Measurements from ENCODE around the gene IL17B.

Gene IL17B

GRCh38 chr5:149421372-149421685, 42.2 kb upstream of the IL17B start:
- H3K4me1 ChIP-seq (ENCODE audit: insufficient read depth, low read length), result peaks cover 33% of the 10 kb centered on the region
- WGBS, result 77% methylated on average over 7 of the region's 7 CpGs
- no peak overlapping the region for H3K9ac ChIP-seq (ENCODE audit: low read depth, low read length)

GRCh38 chr5:149420545-149421371, 41.7 kb upstream of the IL17B start:
- WGBS, result 89% methylated on average over 18 of the region's 18 CpGs
- no peaks in the 10 kb centered on the region for H3K9me3 ChIP-seq (ENCODE audit: insufficient read depth, low read depth, low read length)
- no peak overlapping the region for H3K4me3 ChIP-seq (ENCODE audit: low read length)
- H3K9ac ChIP-seq (ENCODE audit: low read depth, low read length), result no peak overlapping the region
- H3K27ac ChIP-seq (ENCODE audit: low read depth, low read length), result no peak overlapping the region
- H3K27me3 ChIP-seq (ENCODE audit: insufficient read depth, low read length), result no peaks in the 10 kb centered on the region
- H3K36me3 ChIP-seq (ENCODE audit: insufficient read depth, low read length), result no peaks in the 10 kb centered on the region
- peaks cover 33% of the 10 kb centered on the region for H3K4me1 ChIP-seq (ENCODE audit: insufficient read depth, low read length)

More at GRCh38 chr5:149421372-149421685, 42.2 kb upstream of the IL17B start:
- Histone ChIP-seq H3K27ac (ENCODE audit: low read depth, low read length) (no peak overlapping the region), H3K9me3 (ENCODE audit: insufficient read depth, low read depth, low read length) (no peaks in the 10 kb centered on the region), H3K36me3 (ENCODE audit: insufficient read depth, low read length) (no peaks in the 10 kb centered on the region), H3K27me3 (ENCODE audit: insufficient read depth, low read length) (no peaks in the 10 kb centered on the region), H3K4me3 (ENCODE audit: low read length) (no peak overlapping the region)

GRCh38 chr5:149419859-149420544, 40.9 kb upstream of the IL17B start:
- Histone ChIP-seq H3K4me1 (ENCODE audit: insufficient read depth, low read length) (peaks cover 33% of the 10 kb centered on the region), H3K27me3 (ENCODE audit: insufficient read depth, low read length) (no peaks in the 10 kb centered on the region), H3K9ac (ENCODE audit: low read depth, low read length) (no peak overlapping the region), H3K36me3 (ENCODE audit: insufficient read depth, low read length) (no peaks in the 10 kb centered on the region), H3K9me3 (ENCODE audit: insufficient read depth, low read depth, low read length) (no peaks in the 10 kb centered on the region), H3K4me3 (ENCODE audit: low read length) (no peak overlapping the region), H3K27ac (ENCODE audit: low read depth, low read length) (no peak overlapping the region)
- WGBS, result 87% methylated on average over 13 of the region's 13 CpGs

GRCh38 chr5:149419532-149419858, 40.4 kb upstream of the IL17B start:
- Histone ChIP-seq H3K4me3 (ENCODE audit: low read length) (no peak overlapping the region), H3K27ac (ENCODE audit: low read depth, low read length) (no peak overlapping the region), H3K36me3 (ENCODE audit: insufficient read depth, low read length) (no peaks in the 10 kb centered on the region), H3K4me1 (ENCODE audit: insufficient read depth, low read length) (peaks cover 29% of the 10 kb centered on the region), H3K9ac (ENCODE audit: low read depth, low read length) (no peak overlapping the region), H3K9me3 (ENCODE audit: insufficient read depth, low read depth, low read length) (no peaks in the 10 kb centered on the region), H3K27me3 (ENCODE audit: insufficient read depth, low read length) (no peaks in the 10 kb centered on the region)
- WGBS, result 93% methylated on average over 3 of the region's 3 CpGs

- H3K27ac ChIP-seq (ENCODE audit: low read depth, low read length), result no peak overlapping the region
- H3K27me3 ChIP-seq (ENCODE audit: insufficient read depth, low read length), result no peaks in the 10 kb centered on the region
- no peaks in the 10 kb centered on the region for H3K36me3 ChIP-seq (ENCODE audit: insufficient read depth, low read length)
- H3K9me3 ChIP-seq (ENCODE audit: insufficient read depth, low read depth, low read length), result no peaks in the 10 kb centered on the region
- no peak overlapping the region for H3K4me3 ChIP-seq (ENCODE audit: low read length)
- 91% methylated on average over 6 of the region's 6 CpGs for WGBS
- no peak overlapping the region for H3K9ac ChIP-seq (ENCODE audit: low read depth, low read length)
- peaks cover 25% of the 10 kb centered on the region for H3K4me1 ChIP-seq (ENCODE audit: insufficient read depth, low read length)
These were observed 39.9 kb upstream of the IL17B start for GRCh38 chr5:149418910-149419531.

GRCh38 chr5:149417711-149418368, 38.7 kb upstream of the IL17B start:
- no peaks in the 10 kb centered on the region for H3K27me3 ChIP-seq (ENCODE audit: insufficient read depth, low read length)
- H3K9me3 ChIP-seq (ENCODE audit: insufficient read depth, low read depth, low read length), result no peaks in the 10 kb centered on the region
- no peak overlapping the region for H3K4me3 ChIP-seq (ENCODE audit: low read length)
- WGBS, result 84% methylated on average over 9 of the region's 9 CpGs
- H3K4me1 ChIP-seq (ENCODE audit: insufficient read depth, low read length), result peaks cover 14% of the 10 kb centered on the region
- H3K27ac ChIP-seq (ENCODE audit: low read depth, low read length), result peak overlapping the region; percentile 11; the same call in 1 of the 2 replicates
- no peaks in the 10 kb centered on the region for H3K36me3 ChIP-seq (ENCODE audit: insufficient read depth, low read length)
- no peak overlapping the region for H3K9ac ChIP-seq (ENCODE audit: low read depth, low read length)

GRCh38 chr5:149416987-149417710, 38.1 kb upstream of the IL17B start:
- Histone ChIP-seq H3K4me1 (ENCODE audit: insufficient read depth, low read length) (peaks cover 10% of the 10 kb centered on the region), H3K27ac (ENCODE audit: low read depth, low read length) (peak overlapping the region; percentile 55), H3K9ac (ENCODE audit: low read depth, low read length) (no peak overlapping the region), H3K4me3 (ENCODE audit: low read length) (no peak overlapping the region), H3K9me3 (ENCODE audit: insufficient read depth, low read depth, low read length) (no peaks in the 10 kb centered on the region), H3K27me3 (ENCODE audit: insufficient read depth, low read length) (no peaks in the 10 kb centered on the region), H3K36me3 (ENCODE audit: insufficient read depth, low read length) (no peaks in the 10 kb centered on the region)
- 67% methylated on average over 8 of the region's 8 CpGs for WGBS

- Histone ChIP-seq H3K36me3 (ENCODE audit: insufficient read depth, low read length) (no peaks in the 10 kb centered on the region), H3K9me3 (ENCODE audit: insufficient read depth, low read depth, low read length) (no peaks in the 10 kb centered on the region), H3K9ac (ENCODE audit: low read depth, low read length) (no peak overlapping the region), H3K4me3 (ENCODE audit: low read length) (no peak overlapping the region), H3K27me3 (ENCODE audit: insufficient read depth, low read length) (no peaks in the 10 kb centered on the region), H3K27ac (ENCODE audit: low read depth, low read length) (no peak overlapping the region), H3K4me1 (ENCODE audit: insufficient read depth, low read length) (peaks cover 13% of the 10 kb centered on the region)
- 95% methylated on average over 9 of the region's 10 CpGs for WGBS
These were observed 36.2 kb upstream of the IL17B start for GRCh38 chr5:149415066-149415967.

GRCh38 chr5:149414405-149415065, 35.4 kb upstream of the IL17B start:
- H3K9ac ChIP-seq (ENCODE audit: low read depth, low read length), result no peak overlapping the region
- peaks cover 21% of the 10 kb centered on the region for H3K4me1 ChIP-seq (ENCODE audit: insufficient read depth, low read length)
- H3K36me3 ChIP-seq (ENCODE audit: insufficient read depth, low read length), result no peaks in the 10 kb centered on the region
- H3K9me3 ChIP-seq (ENCODE audit: insufficient read depth, low read depth, low read length), result no peaks in the 10 kb centered on the region
- H3K27ac ChIP-seq (ENCODE audit: low read depth, low read length), result no peak overlapping the region
- no peak overlapping the region for H3K4me3 ChIP-seq (ENCODE audit: low read length)
- 88% methylated on average over 7 of the region's 7 CpGs for WGBS
- no peaks in the 10 kb centered on the region for H3K27me3 ChIP-seq (ENCODE audit: insufficient read depth, low read length)

All from HUES64 (cell line).